Neural crest cell (in vitro differentiated cells): ENCODE results near the gene RAB17. TPM values are rescaled to one million over a fixed set of nuclear protein-coding genes. Genes with fewer than 3 reads are reported as not detected.
A peak's percentile ranks its signal among the peaks of the same experiment; 100 is the strongest.

Source experiments
- DNase-seq: peaks from one replicate; pipeline ENCODE4 v3.0.0; 2021; ENCODE audit warnings: low read depth, mixed read lengths, low spot score
- H3K27ac Mint-ChIP-seq: one replicate; pipeline ENCODE4 v1.8.0; 2021; ENCODE audit warnings: mild to moderate bottlenecking, mixed read lengths; ENCODE audit not compliant: unreplicated experiment
- H3K27me3 Mint-ChIP-seq: 2 replicates; pipeline ENCODE4 v1.8.0; 2021; ENCODE audit warnings: low read depth, mild to moderate bottlenecking, mixed read lengths
- H3K36me3 Mint-ChIP-seq: 2 replicates; pipeline ENCODE4 v1.8.0; 2021; ENCODE audit warnings: low read depth, mild to moderate bottlenecking, mixed read lengths
- H3K4me1 Mint-ChIP-seq: 2 replicates; pipeline ENCODE4 v1.8.0; 2021; ENCODE audit warnings: mixed read lengths
- H3K4me3 Mint-ChIP-seq: one replicate; pipeline ENCODE4 v1.8.0; 2021; ENCODE audit warnings: mild to moderate bottlenecking, mixed read lengths
- H3K9me3 Mint-ChIP-seq: 2 replicates; pipeline ENCODE4 v1.8.0; 2021; ENCODE audit warnings: mixed read lengths
- total RNA-seq: library from RNA; stranded (reverse); gene quantifications from 2 replicates; pipeline ENCODE4 v1.2.1, GENCODE V29; 2021
- TF ChIP-seq, protein P1 (sequence below): fragments of 200-600 bp; sonication (generic); conservative IDR thresholded peaks from 2 replicates; pipeline ENCODE4 v1.5.0; 2021; ENCODE audit warnings: antibody characterized with exemption, mild to moderate bottlenecking

RAB17 gene
- total RNA-seq, 1 donor from 2014 or later: not detected

DNA sequence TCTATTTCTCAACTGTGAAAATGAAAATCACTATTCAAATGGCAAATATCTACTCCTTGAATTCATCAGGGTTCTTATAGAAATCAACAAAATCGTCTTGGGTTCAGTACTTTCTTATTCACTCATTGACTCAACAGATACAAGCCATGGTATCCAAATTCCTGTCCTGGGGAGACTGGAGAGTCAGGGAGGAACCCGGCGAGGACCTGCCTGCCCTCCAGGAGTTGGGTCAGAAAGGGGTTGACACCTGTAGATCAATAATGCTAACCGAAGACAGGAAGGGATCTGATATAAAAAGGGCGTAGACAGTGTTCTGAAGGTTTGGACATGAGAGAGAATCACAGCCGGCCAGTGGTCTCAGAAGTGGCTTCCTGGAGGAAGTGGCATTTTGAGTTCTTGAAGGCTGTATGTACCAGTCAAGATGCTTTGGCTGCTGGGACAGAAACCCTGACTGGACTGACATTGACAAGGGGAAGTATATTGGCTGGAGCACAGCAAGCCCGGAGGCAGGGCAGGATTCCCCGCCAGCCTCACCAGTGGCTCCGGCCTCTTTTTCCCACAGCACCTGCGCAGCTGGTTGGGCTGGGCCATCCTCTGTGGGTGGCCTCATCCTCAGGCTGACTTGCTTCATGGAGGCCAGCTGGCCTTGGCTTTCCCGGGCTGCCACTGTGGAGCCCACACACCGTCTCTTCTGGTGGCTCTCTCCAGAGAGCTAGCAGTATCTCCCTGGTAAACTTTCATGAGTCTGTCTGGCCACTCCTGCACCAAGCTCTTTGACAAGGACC, 39.9 kb upstream of the RAB17 start:
- peak overlapping the region; percentile 81 for H3K27ac Mint-ChIP-seq
- H3K27me3 Mint-ChIP-seq: peaks cover 18% of the 10 kb centered on the region
- peaks cover 15% of the 10 kb centered on the region for H3K36me3 Mint-ChIP-seq
- peaks cover 7% of the 10 kb centered on the region for H3K9me3 Mint-ChIP-seq
- H3K4me1 Mint-ChIP-seq: peaks cover 40% of the 10 kb centered on the region
- TF ChIP-seq, protein P1, sequence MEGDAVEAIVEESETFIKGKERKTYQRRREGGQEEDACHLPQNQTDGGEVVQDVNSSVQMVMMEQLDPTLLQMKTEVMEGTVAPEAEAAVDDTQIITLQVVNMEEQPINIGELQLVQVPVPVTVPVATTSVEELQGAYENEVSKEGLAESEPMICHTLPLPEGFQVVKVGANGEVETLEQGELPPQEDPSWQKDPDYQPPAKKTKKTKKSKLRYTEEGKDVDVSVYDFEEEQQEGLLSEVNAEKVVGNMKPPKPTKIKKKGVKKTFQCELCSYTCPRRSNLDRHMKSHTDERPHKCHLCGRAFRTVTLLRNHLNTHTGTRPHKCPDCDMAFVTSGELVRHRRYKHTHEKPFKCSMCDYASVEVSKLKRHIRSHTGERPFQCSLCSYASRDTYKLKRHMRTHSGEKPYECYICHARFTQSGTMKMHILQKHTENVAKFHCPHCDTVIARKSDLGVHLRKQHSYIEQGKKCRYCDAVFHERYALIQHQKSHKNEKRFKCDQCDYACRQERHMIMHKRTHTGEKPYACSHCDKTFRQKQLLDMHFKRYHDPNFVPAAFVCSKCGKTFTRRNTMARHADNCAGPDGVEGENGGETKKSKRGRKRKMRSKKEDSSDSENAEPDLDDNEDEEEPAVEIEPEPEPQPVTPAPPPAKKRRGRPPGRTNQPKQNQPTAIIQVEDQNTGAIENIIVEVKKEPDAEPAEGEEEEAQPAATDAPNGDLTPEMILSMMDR: no peak
- no peak for DNase-seq
- peak overlapping the region; percentile 70 for H3K4me3 Mint-ChIP-seq

DNA sequence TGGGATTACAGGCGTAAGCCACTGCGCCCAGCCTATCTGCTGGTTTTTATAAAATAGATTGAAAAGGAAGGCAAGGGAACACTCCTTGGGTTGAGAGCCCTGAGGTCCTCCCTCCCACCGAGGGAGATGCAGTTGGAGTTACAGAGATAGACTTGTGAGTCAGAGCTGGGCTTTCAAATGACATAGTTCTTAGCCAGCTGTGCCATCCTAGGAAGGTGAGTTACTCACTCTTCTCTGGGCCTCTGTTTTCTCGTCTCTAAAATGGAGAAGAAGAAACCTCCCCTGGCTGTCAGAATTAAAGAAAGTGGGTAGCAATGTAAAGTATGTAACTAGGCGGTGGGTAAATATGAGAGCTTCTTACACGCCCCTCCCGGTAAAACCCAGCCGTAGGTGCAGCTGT, 39.2 kb upstream of the RAB17 start:
- TF ChIP-seq, protein P1: no peak
- no peak for DNase-seq
- peaks cover 21% of the 10 kb centered on the region for H3K27me3 Mint-ChIP-seq
- peaks cover 12% of the 10 kb centered on the region for H3K36me3 Mint-ChIP-seq
- no peak overlapping the region for H3K27ac Mint-ChIP-seq
- H3K4me1 Mint-ChIP-seq: peaks cover 47% of the 10 kb centered on the region
- H3K4me3 Mint-ChIP-seq: peak overlapping the region; percentile 70
- peaks cover 4% of the 10 kb centered on the region for H3K9me3 Mint-ChIP-seq

DNA sequence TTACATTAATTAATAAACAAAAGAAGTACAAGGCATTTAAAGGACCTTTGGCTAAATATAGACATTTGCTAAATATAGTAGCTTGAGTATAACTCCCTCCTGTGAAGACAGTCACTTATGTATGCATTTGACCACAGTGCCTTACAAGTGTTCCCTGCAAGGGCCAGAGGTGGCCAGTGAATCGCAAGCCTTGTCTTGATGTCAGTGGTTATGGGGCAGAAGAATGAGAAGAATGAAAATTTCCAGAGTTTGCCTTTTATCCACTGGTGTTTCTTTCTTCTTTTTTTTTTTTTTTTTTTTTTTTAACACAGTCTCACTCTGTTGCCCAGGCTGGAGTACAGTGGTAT, 38.6 kb upstream of the RAB17 start:
- Mint-ChIP-seq H3K36me3 (peaks cover 9% of the 10 kb centered on the region), H3K4me3 (peak overlapping the region; percentile 93), H3K9me3 (no peaks in the 10 kb centered on the region), H3K27ac (no peak overlapping the region), H3K27me3 (peaks cover 21% of the 10 kb centered on the region), H3K4me1 (peaks cover 50% of the 10 kb centered on the region)
- TF ChIP-seq, protein P1: no peak
- no peak for DNase-seq

DNA sequence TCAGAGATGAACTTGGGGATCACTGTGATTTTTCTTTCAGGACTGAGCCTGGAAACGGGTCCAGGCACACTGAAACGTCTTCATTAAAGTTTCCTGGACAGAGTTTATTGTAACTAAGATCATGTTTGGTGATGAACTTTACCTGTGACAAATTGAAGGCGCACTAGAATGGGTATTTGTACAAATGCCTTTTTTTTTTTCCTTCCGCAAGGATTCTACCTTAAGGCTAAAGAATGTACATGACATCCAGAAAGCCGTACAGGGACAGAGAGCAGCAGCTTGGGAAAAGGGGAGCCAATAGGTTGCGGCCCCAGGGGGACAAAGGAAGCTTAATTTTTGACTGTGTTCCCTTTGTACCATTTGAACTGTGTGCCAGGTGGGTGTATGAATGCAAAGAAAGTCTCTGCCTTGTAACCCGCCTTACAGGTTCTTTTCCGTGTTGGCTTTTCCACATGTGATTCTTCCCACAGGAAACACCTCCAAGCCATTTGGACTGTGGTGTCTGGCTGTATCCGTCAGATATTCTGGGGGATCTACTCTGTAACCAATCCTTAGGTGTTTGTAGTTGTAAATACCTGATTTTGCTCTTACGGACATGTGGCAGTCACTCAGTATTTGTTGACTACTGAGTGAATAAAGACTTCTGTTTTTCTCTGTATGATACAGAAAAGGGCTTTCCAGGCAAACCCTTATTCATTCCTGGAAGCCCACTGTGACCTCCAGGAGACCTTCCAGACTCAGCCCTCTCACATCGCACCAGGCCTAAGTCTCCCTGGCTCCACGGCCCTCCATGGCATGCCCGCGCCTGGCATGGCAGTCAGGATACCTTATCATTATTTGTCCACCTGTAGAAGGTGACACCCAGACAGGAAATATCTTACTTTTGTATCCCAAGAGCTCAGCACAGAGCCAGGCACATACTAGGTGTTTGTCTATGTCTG, 38.0 kb upstream of the RAB17 start:
- Mint-ChIP-seq H3K27ac (peak overlapping the region; percentile 89), H3K27me3 (peaks cover 22% of the 10 kb centered on the region), H3K36me3 (peaks cover 9% of the 10 kb centered on the region), H3K9me3 (no peaks in the 10 kb centered on the region), H3K4me1 (peaks cover 50% of the 10 kb centered on the region), H3K4me3 (peak overlapping the region; percentile 93)
- TF ChIP-seq, protein P1: no peak
- no peak for DNase-seq

DNA sequence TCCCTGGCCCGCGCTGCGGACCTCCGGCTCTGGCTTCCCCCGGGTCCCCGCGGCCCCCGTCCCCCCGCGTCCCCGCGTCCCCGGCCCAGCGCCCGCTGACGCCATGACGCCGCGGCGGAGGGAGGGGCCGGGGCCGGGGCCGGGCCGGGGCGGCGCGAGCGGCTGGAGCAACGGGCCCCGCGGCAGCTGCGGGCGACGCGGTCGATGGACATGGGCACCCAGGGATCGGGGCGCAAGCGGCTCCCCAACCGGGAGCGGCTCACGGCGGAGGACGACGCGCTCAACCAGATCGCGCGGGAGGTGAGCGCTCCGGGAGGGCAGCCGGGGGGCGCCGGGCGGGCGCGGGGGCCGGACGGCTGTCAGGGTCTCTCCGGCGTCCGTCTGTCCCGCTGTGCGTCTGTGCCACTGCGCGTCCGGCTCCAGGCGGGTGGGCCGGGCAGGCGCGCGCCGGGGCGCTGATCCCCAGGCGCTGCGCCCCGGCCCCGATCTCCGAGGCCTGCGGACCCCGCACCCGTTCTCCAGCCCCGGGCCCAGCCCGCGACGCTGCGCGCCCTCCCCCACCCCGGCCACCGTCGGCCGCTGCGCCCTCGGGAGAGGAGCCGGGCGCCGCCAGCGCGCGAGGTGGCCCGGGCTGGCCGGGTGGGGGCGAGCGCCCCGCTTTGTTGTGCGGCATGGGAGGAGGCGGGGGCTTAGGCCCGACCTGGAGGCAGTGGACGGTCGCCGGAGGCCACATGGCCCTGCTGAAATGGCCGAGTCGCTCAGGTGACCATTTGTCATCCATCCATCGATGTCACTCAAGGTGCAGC, 37.1 kb upstream of the RAB17 start, which contains the start of gene LRRFIP1:
LRRFIP1 (plus strand) TSS at position 147 of the 806 bp plus-strand sequence; CDS start at position 205, 58 bp downstream.
- Mint-ChIP-seq H3K27ac (peak within 1 kb of the TSS; percentile 89), H3K9me3 (no peaks in the 10 kb centered on the region), H3K36me3 (peaks cover 5% of the 10 kb centered on the region), H3K27me3 (peaks cover 24% of the 10 kb centered on the region), H3K4me1 (peaks cover 50% of the 10 kb centered on the region), H3K4me3 (peak within 1 kb of the TSS; percentile 93)
- no peak for DNase-seq
- TF ChIP-seq, protein P1: peak; percentile 24
